Measurements from ENCODE around the gene MEGF6.
A peak's percentile ranks its signal among the peaks of the same experiment; 100 is the strongest.

Gene MEGF6

DNA sequence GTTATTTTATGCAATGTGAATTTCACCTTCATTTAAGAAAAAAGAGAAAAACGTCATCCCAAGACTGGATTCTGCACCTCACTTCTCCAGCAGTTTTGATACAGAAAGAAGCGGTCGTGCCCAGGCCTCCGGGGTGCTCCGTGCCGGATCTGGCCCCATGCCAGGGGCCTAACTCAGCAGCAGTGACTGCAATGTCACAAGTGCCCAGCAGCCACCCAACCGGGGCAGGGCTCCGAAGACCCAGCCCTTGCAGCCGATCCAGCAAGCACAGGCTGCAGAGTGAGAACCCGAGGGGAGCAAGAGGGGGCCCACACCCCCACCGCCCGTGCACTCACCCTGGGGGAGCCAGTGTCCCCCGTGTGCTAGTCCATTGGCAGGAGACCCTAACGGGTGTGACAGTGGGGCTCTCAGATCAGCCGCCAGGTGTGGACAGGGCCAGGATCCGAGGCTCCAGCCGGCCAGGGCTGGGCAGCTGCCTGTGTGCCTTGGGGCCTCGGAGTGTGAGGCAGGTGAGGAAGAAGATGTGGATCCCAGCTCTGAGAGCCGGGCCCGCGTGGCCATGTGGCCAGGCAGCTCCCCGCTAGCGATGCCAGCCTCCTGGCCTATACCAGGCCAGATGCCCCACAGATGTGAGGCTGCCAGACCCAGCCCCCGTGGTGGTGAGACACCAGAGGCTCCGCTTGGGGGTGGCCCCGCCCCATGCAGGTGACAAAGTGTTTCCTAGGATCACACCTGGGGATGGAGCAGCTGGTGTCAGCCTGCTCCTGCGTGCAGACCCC, 60.6 kb downstream of the MEGF6 start:
- Histone ChIP-seq H3K9me3 (ENCODE audit: control insufficient read depth, low read length) (no peaks in the 10 kb centered on the region), H3K36me3 (ENCODE audit: control insufficient read depth, insufficient read depth, low read length) (no peaks in the 10 kb centered on the region), H3K27ac (ENCODE audit: low read depth, low read length, severe bottlenecking) (no peak overlapping the region), H3K4me3 (ENCODE audit: extremely low read depth, insufficient read depth, low read length, poor library complexity, severe bottlenecking) (no peak overlapping the region), H3K4me1 (ENCODE audit: control insufficient read depth, insufficient read depth, low read length, poor library complexity, severe bottlenecking) (peaks cover 26% of the 10 kb centered on the region)
- WGBS, 2 experiments (ENCODE audit: insufficient coverage in 2 of 2), result 92 to 94% methylated on average over 23 to 24 of the region's 27 CpGs

DNA sequence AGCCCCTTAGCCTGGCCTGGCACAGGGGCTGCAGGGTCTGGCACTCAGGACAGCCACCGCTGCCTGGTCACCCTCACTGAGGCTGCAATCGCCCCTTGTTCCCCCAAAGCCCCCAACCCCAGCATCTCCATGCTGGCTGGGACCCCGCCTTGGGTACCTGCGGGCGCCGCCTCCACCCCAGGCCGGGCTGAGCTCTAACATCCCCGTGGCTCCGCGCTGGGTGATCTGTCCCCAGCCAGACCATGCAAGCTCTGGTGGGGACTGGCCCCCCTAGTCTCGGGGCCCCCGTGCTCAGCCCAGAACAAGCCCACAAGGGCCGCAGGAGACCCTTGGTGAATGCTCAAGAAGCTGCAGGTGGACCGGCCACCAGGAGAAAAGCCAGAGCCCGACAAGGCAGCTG, 62.4 kb downstream of the MEGF6 start:
- 94 to 95% methylated on average over 13 to 15 of the region's 15 CpGs for WGBS, 2 experiments (ENCODE audit: insufficient coverage in 2 of 2)
- Histone ChIP-seq H3K27ac (ENCODE audit: low read depth, low read length, severe bottlenecking) (no peak overlapping the region), H3K36me3 (ENCODE audit: control insufficient read depth, insufficient read depth, low read length) (no peaks in the 10 kb centered on the region)

DNA sequence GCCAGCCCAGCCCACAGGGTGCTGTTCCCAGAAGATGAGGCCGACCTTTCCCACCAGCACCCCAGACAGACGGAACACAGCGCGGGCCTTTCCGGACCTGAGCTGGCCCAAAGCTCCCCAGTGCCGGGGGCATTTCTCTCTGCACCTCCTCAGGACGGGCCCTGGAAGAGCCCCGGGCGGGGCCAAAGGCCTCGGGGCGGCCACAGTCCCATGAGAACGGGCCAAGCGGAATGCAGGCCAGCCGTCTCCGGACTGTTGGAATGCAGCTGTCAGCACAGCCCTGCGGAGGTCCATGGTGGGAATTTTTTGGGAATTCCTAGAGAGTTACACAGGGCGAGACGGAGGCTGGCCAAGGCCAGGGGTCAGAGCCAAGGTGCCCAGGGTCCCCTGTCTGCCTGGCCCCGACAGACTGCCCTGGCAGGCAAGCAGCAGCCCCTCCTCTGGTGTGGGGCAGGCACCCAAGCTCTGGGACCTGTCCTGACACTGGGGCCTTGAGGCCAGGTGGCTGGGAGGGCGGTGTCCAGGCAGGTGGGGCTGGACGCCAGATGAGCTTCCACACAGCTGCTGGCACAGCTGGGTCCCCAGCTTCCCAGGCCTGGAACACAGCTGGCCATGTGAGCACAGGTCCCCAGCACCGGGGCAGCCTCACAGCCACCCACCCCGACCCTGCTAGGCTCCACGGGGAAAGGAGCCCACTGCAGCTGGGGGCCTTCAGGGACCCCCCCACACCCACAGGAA, 63.0 kb downstream of the MEGF6 start:
- peaks cover 42% of the 10 kb centered on the region for H3K4me1 ChIP-seq (ENCODE audit: control insufficient read depth, insufficient read depth, low read length, poor library complexity, severe bottlenecking)
- H3K36me3 ChIP-seq (ENCODE audit: control insufficient read depth, insufficient read depth, low read length), result no peaks in the 10 kb centered on the region
- no peaks in the 10 kb centered on the region for H3K9me3 ChIP-seq (ENCODE audit: control insufficient read depth, low read length)
- H3K4me3 ChIP-seq (ENCODE audit: extremely low read depth, insufficient read depth, low read length, poor library complexity, severe bottlenecking), result no peak overlapping the region
- peak overlapping the region; percentile 49 for H3K27ac ChIP-seq (ENCODE audit: low read depth, low read length, severe bottlenecking)
- WGBS, 2 experiments (ENCODE audit: insufficient coverage in 2 of 2), result 84 to 85% methylated on average over 21 to 24 of the region's 24 CpGs

More for the DNA sequence above, 62.4 kb downstream of the MEGF6 start:
- peaks cover 36% of the 10 kb centered on the region for H3K4me1 ChIP-seq (ENCODE audit: control insufficient read depth, insufficient read depth, low read length, poor library complexity, severe bottlenecking)
- no peak overlapping the region for H3K4me3 ChIP-seq (ENCODE audit: extremely low read depth, insufficient read depth, low read length, poor library complexity, severe bottlenecking)
- H3K9me3 ChIP-seq (ENCODE audit: control insufficient read depth, low read length), result no peaks in the 10 kb centered on the region

DNA sequence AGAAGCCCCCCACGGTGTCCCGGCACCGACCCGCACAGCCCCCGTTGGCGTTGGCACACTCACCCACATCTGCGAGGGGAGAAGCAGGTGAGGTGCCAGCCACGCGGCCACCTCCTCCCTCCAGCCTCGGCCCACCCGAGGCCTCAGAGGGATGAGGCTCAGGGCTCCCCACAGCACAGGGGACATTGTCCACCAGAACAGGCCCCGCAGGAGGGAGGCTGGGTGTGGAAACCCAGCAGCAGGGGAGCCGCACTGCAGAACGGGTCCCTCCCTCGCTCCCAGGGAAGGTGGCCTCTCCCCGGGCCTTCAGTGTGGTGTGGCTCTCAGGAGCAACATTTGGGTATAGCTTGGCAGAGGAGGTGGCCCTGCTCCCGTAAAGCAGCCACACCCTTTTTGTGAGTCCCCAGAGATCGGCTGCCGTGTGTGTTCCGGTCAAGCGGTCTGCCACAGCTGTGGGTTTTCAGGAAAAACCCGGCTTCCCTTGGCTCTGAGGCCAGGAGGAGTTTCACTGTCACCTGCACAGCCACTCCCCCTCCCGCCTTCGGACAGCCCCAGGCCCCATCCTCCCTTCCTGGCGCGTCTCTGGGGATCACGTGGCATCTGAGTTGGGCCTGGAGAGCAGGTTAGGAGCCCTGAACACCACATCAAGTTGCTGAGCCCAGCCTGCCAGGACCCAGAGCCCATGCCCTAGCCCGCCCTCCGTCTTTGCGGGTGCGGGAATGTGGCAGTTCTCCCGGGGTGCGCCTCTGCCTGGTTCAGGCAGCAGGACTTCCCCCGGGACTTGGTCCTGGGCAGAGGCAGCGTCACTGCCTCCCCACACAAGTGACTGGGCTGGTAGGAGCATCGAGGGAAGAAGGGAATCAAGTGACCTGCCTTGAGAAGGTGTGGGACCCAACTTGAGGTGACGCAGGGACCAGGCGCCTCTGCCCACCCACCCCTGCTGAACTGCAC, 64.0 kb downstream of the MEGF6 start:
- H3K36me3 ChIP-seq (ENCODE audit: control insufficient read depth, insufficient read depth, low read length), result no peaks in the 10 kb centered on the region
- H3K27ac ChIP-seq (ENCODE audit: low read depth, low read length, severe bottlenecking), result peak overlapping the region; percentile 49
- no peak overlapping the region for H3K4me3 ChIP-seq (ENCODE audit: extremely low read depth, insufficient read depth, low read length, poor library complexity, severe bottlenecking)
- peaks cover 52% of the 10 kb centered on the region for H3K4me1 ChIP-seq (ENCODE audit: control insufficient read depth, insufficient read depth, low read length, poor library complexity, severe bottlenecking)
- no peaks in the 10 kb centered on the region for H3K9me3 ChIP-seq (ENCODE audit: control insufficient read depth, low read length)
- WGBS, 2 experiments (ENCODE audit: insufficient coverage in 2 of 2), result 87 to 91% methylated on average over 33 to 35 of the region's 38 CpGs

DNA sequence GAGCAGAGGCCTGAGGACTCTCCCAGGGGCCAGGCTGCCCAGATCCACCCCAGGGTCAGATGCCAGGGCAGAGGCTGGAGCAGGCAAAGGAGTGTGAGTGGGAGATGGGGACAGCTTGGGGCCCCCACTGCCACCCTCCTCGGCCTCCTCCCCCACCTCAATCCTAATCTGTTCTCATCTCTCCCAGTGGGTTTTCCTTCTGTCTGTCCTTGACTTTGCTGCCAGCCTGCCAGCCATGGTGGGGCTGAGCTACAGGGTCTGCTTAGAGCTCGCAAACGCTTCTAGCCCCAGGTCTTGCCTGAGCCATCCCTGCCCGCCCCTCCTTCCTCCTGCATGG, 65.3 kb downstream of the MEGF6 start:
- H3K36me3 ChIP-seq (ENCODE audit: control insufficient read depth, insufficient read depth, low read length), result no peaks in the 10 kb centered on the region
- WGBS, 2 experiments (ENCODE audit: insufficient coverage in 2 of 2), result 73 to 91% methylated on average over 2 to 4 of the region's 4 CpGs
- H3K4me3 ChIP-seq (ENCODE audit: extremely low read depth, insufficient read depth, low read length, poor library complexity, severe bottlenecking), result no peak overlapping the region
- no peaks in the 10 kb centered on the region for H3K9me3 ChIP-seq (ENCODE audit: control insufficient read depth, low read length)
- H3K4me1 ChIP-seq (ENCODE audit: control insufficient read depth, insufficient read depth, low read length, poor library complexity, severe bottlenecking), result peaks cover 61% of the 10 kb centered on the region
- no peak overlapping the region for H3K27ac ChIP-seq (ENCODE audit: low read depth, low read length, severe bottlenecking)

DNA sequence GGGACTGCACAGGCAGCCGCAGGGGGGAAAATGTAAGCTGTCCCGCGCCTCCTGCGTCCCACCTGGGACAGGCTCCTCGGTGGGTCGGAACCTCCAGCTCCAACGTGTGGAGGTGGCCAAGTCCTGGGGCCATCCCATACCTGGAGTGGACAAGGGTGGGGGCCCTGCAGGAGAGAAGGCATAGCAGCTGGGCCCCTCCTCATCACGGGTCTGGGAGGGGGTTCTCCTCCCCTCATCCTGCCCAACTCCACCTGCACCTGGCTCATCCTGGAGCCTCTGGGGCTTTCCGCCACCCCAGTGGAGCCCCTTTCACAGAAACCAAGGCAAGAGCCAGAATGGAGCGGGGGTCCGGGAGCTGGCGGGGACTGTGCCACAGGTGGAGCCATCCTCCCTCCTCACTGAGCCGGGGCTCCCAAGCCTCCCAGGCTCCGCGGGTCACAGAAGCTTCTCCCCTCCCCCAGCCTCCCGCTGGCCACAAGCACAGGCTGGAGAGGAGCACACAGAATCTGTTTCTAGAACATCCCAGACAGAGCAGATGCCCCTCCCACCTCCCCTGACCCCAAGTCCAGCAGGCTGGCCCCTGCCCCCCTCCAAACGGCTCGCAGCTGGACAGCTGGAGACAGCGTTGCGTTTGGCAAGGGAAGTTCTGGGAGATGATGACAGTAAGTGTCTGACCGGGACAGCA, 65.8 kb downstream of the MEGF6 start:
- Histone ChIP-seq H3K4me3 (ENCODE audit: extremely low read depth, insufficient read depth, low read length, poor library complexity, severe bottlenecking) (no peak overlapping the region), H3K4me1 (ENCODE audit: control insufficient read depth, insufficient read depth, low read length, poor library complexity, severe bottlenecking) (peaks cover 61% of the 10 kb centered on the region), H3K9me3 (ENCODE audit: control insufficient read depth, low read length) (no peaks in the 10 kb centered on the region), H3K36me3 (ENCODE audit: control insufficient read depth, insufficient read depth, low read length) (no peaks in the 10 kb centered on the region), H3K27ac (ENCODE audit: low read depth, low read length, severe bottlenecking) (no peak overlapping the region)
- 84 to 85% methylated on average over 12 to 16 of the region's 21 CpGs for WGBS, 2 experiments (ENCODE audit: insufficient coverage in 2 of 2)

DNA sequence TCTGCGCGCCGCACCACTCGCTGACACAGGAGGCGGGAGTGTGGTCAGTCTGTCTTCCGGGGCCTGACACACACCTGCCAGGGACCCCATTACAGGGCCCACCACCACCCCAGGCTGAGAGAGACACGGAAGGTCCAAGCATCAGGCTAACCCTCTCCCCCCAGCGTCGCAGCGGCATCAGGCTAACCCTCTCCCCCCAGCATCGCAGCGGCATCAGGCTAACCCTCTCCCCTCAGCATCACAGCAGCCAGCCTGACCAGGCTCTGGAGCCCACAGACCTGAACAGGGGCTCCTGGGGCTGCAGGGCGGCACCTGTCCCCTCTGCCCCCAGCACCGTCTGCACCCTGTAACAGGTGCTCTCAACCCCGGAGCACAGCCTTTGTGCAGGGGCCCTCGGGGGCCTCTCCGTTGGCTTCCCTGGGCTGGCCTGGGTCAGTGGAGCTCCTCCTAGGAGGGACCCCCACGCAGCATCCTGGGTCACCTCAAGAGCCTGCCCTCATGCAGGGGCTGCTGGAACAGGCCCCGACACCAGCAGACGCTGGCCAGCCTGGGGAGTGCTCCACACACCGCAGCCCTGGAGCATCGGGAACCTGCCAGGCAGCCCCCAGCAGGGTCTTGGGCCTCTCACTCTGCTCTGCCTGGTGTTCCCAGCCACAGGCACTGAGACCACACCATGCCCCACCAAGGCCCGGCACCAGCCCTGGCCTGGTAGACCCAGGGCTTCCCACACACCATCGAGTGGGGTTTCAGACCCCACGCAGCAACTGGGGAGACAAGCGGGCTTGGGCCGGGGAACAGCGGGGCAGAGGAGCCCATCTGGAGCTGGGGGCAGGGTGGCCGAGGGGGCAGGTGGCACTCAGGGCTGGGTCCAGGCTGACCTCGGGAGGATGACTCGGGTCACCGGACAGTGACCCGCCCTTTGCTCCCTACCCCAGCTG, 67.0 kb downstream of the MEGF6 start:
- Histone ChIP-seq H3K4me1 (ENCODE audit: control insufficient read depth, insufficient read depth, low read length, poor library complexity, severe bottlenecking) (peaks cover 65% of the 10 kb centered on the region), H3K27ac (ENCODE audit: low read depth, low read length, severe bottlenecking) (peak overlapping the region; percentile 88), H3K36me3 (ENCODE audit: control insufficient read depth, insufficient read depth, low read length) (no peaks in the 10 kb centered on the region), H3K9me3 (ENCODE audit: control insufficient read depth, low read length) (no peaks in the 10 kb centered on the region), H3K4me3 (ENCODE audit: extremely low read depth, insufficient read depth, low read length, poor library complexity, severe bottlenecking) (no peak overlapping the region)
- WGBS, 2 experiments (ENCODE audit: insufficient coverage in 2 of 2), result 85 to 86% methylated on average over 26 to 29 of the region's 33 CpGs

DNA sequence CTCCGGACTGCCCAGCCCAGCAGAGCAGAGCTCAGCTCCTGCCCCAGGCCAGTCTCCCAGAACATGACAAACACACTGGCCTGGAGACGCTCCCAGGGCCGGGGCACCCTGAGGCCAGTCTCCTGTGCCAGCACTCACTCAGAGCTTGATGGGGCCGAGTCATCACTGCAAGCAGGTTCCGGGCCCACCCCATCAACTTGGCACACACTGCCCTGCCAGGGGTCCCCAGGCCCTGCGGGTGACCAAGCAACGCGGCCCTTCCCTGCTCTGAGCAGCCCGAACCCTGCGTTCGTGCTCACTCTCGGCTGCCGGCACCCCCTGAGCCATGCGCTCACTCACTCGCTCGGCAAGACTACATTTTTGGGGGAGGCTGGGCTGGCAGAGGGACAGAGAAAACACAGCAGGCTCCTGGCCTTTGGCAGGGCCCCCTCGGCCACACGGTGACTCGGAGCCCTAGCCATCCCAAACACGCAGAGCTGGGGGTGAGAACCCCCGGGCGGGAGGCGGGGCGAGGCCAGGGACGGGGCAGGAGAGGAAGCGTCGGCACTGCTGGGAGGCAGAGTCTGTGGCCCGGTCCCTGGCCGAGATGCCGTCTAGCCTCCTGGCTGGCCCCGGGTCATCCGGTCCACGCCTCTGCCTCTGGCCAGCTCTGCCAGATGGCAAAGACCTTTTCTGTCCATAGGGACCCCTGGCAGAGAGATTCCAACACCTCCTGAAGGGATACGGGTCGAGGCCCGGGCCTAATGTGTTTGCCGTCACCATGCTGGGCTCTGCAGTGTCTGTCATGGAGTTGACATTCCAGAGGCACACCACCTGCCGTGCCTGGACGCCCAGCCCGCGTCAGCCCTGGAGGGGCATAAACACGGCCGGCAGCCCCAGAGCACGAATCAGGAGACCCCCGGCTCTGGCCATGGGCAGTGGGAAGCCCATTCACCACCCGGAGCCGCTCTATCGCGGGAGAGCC, 68.0 kb downstream of the MEGF6 start:
- 33 to 37% methylated on average over 46 to 48 of the region's 49 CpGs for WGBS, 2 experiments (ENCODE audit: insufficient coverage in 2 of 2)
- Histone ChIP-seq H3K27ac (ENCODE audit: low read depth, low read length, severe bottlenecking) (peak overlapping the region; percentile 88), H3K4me3 (ENCODE audit: extremely low read depth, insufficient read depth, low read length, poor library complexity, severe bottlenecking) (peak overlapping the region; percentile 5), H3K4me1 (ENCODE audit: control insufficient read depth, insufficient read depth, low read length, poor library complexity, severe bottlenecking) (peaks cover 62% of the 10 kb centered on the region), H3K36me3 (ENCODE audit: control insufficient read depth, insufficient read depth, low read length) (no peaks in the 10 kb centered on the region), H3K9me3 (ENCODE audit: control insufficient read depth, low read length) (no peaks in the 10 kb centered on the region)

DNA sequence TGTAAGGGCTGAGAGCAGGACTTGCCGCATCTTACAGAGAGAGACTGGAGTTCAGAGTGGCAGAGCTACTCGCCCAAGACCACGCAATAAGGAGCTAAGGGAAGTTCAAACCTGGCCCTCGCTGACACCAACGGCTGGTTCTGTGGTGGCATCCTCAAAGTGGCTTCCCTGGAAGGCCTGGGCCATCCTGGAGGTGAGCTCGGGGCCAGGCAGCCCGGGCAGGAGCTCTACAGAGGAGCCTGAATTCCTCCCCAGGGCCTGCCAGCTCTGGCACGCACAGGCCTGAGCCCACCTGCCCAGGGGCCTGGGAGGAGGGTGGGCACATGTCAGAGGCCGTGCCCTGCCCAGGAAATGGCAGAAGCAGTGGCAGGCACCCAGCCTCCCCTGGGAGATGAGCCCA, 68.6 kb downstream of the MEGF6 start:
- H3K9me3 ChIP-seq (ENCODE audit: control insufficient read depth, low read length), result no peaks in the 10 kb centered on the region
- WGBS, 2 experiments (ENCODE audit: insufficient coverage in 2 of 2), result 92 to 98% methylated on average over 8 to 9 of the region's 9 CpGs
- no peaks in the 10 kb centered on the region for H3K36me3 ChIP-seq (ENCODE audit: control insufficient read depth, insufficient read depth, low read length)
- H3K27ac ChIP-seq (ENCODE audit: low read depth, low read length, severe bottlenecking), result peak overlapping the region; percentile 88
- no peak overlapping the region for H3K4me3 ChIP-seq (ENCODE audit: extremely low read depth, insufficient read depth, low read length, poor library complexity, severe bottlenecking)
- peaks cover 55% of the 10 kb centered on the region for H3K4me1 ChIP-seq (ENCODE audit: control insufficient read depth, insufficient read depth, low read length, poor library complexity, severe bottlenecking)
